ENCODE data around the gene KIZ. TPM values are rescaled to one million over a fixed set of nuclear protein-coding genes. Genes with fewer than 3 reads are reported as not detected.

The KIZ gene
- polyA plus RNA-seq, 3 donors from 2014 or later, result 14.2 to 20.7 (median 15.4) TPM

- Mint-ChIP-seq H3K9me3 (no peaks in the 10 kb centered on the region), H3K4me3 (no peak overlapping the region), H3K36me3 (peaks cover 24 to 47% (median 26%) of the 10 kb centered on the region in 3 donors), H3K27ac (no peak overlapping the region), H3K4me1 (no peaks in the 10 kb centered on the region), H3K27me3 (ENCODE audit: low read depth in 3 of 3) (peaks cover 0 to 6% (median 0%) of the 10 kb centered on the region in 3 donors)
- no peak for DNase-seq
These were observed 9.1 kb downstream of the KIZ start for GRCh38 chr20:21134883-21135493.

GRCh38 chr20:21136015-21136732 lies 10.3 kb downstream of the KIZ start:
- H3K4me3 Mint-ChIP-seq, result no peak overlapping the region
- peaks cover 0 to 6% (median 0%) of the 10 kb centered on the region in 3 donors for H3K27me3 Mint-ChIP-seq (ENCODE audit: low read depth in 3 of 3)
- peaks cover 26 to 47% (median 26%) of the 10 kb centered on the region in 3 donors for H3K36me3 Mint-ChIP-seq
- H3K9me3 Mint-ChIP-seq, result no peaks in the 10 kb centered on the region
- no peak for DNase-seq
- no peaks in the 10 kb centered on the region for H3K4me1 Mint-ChIP-seq
- no peak overlapping the region for H3K27ac Mint-ChIP-seq

- Mint-ChIP-seq H3K4me3 (no peak overlapping the region), H3K27ac (no peak overlapping the region), H3K9me3 (no peaks in the 10 kb centered on the region), H3K4me1 (no peaks in the 10 kb centered on the region), H3K27me3 (ENCODE audit: low read depth in 3 of 3) (peaks cover 0 to 4% (median 0%) of the 10 kb centered on the region in 3 donors), H3K36me3 (peaks cover 30 to 46% (median 30%) of the 10 kb centered on the region in 3 donors)
- DNase-seq, result no peak
These were observed 11.2 kb downstream of the KIZ start for GRCh38 chr20:21137078-21137477.

GRCh38 chr20:21139881-21140566 lies 14.1 kb downstream of the KIZ start:
- DNase-seq, result no peak
- Mint-ChIP-seq H3K36me3 (peaks cover 22 to 39% (median 23%) of the 10 kb centered on the region in 3 donors), H3K4me3 (no peak overlapping the region), H3K9me3 (no peaks in the 10 kb centered on the region), H3K4me1 (no peaks in the 10 kb centered on the region), H3K27ac (peak overlapping the region in 1 of 6 donors; percentile 36), H3K27me3 (ENCODE audit: low read depth in 3 of 3) (peaks cover 0 to 4% (median 0%) of the 10 kb centered on the region in 3 donors)

GRCh38 chr20:21141825-21142224 lies 15.9 kb downstream of the KIZ start:
- peaks cover 0 to 2% (median 0%) of the 10 kb centered on the region in 3 donors for H3K27me3 Mint-ChIP-seq (ENCODE audit: low read depth in 3 of 3)
- H3K9me3 Mint-ChIP-seq, result no peaks in the 10 kb centered on the region
- peaks cover 17 to 40% (median 20%) of the 10 kb centered on the region in 3 donors for H3K36me3 Mint-ChIP-seq
- no peaks in the 10 kb centered on the region for H3K4me1 Mint-ChIP-seq
- DNase-seq, result no peak
- H3K27ac Mint-ChIP-seq, result no peak overlapping the region
- no peak overlapping the region for H3K4me3 Mint-ChIP-seq

- Mint-ChIP-seq H3K9me3 (no peaks in the 10 kb centered on the region), H3K4me3 (no peak overlapping the region), H3K27ac (no peak overlapping the region), H3K27me3 (ENCODE audit: low read depth in 3 of 3) (no peaks in the 10 kb centered on the region), H3K36me3 (peaks cover 17 to 43% (median 20%) of the 10 kb centered on the region in 3 donors), H3K4me1 (no peaks in the 10 kb centered on the region)
- no peak for DNase-seq
These were observed 17.5 kb downstream of the KIZ start for GRCh38 chr20:21143194-21143890.

- no peak overlapping the region for H3K4me3 Mint-ChIP-seq
- H3K27ac Mint-ChIP-seq, result no peak overlapping the region
- no peaks in the 10 kb centered on the region for H3K9me3 Mint-ChIP-seq
- no peaks in the 10 kb centered on the region for H3K27me3 Mint-ChIP-seq (ENCODE audit: low read depth in 3 of 3)
- peaks cover 15 to 37% (median 20%) of the 10 kb centered on the region in 3 donors for H3K36me3 Mint-ChIP-seq
- DNase-seq, result no peak
- H3K4me1 Mint-ChIP-seq, result no peaks in the 10 kb centered on the region
These were observed 19.5 kb downstream of the KIZ start for GRCh38 chr20:21145424-21145823.

GRCh38 chr20:21146215-21146614 lies 20.3 kb downstream of the KIZ start:
- Mint-ChIP-seq H3K27me3 (ENCODE audit: low read depth in 3 of 3) (no peaks in the 10 kb centered on the region), H3K27ac (no peak overlapping the region), H3K36me3 (peaks cover 15 to 37% (median 20%) of the 10 kb centered on the region in 3 donors), H3K9me3 (no peaks in the 10 kb centered on the region), H3K4me3 (no peak overlapping the region), H3K4me1 (no peaks in the 10 kb centered on the region)
- DNase-seq, result no peak

GRCh38 chr20:21147593-21147992 lies 21.7 kb downstream of the KIZ start:
- Mint-ChIP-seq H3K9me3 (no peaks in the 10 kb centered on the region), H3K27ac (no peak overlapping the region), H3K4me1 (no peaks in the 10 kb centered on the region), H3K27me3 (ENCODE audit: low read depth in 3 of 3) (no peaks in the 10 kb centered on the region), H3K4me3 (no peak overlapping the region), H3K36me3 (peaks cover 10 to 29% (median 15%) of the 10 kb centered on the region in 3 donors)
- DNase-seq, result no peak

- no peak overlapping the region for H3K27ac Mint-ChIP-seq
- H3K4me1 Mint-ChIP-seq, result no peaks in the 10 kb centered on the region
- peaks cover 15 to 26% (median 16%) of the 10 kb centered on the region in 3 donors for H3K36me3 Mint-ChIP-seq
- no peaks in the 10 kb centered on the region for H3K9me3 Mint-ChIP-seq
- no peak for DNase-seq
- no peak overlapping the region for H3K4me3 Mint-ChIP-seq
- H3K27me3 Mint-ChIP-seq (ENCODE audit: low read depth in 3 of 3), result no peaks in the 10 kb centered on the region
These were observed 23.5 kb downstream of the KIZ start for GRCh38 chr20:21149344-21149743.

- H3K27me3 Mint-ChIP-seq (ENCODE audit: low read depth in 3 of 3), result no peaks in the 10 kb centered on the region
- H3K4me1 Mint-ChIP-seq, result no peaks in the 10 kb centered on the region
- H3K9me3 Mint-ChIP-seq, result no peaks in the 10 kb centered on the region
- DNase-seq, result no peak
- H3K36me3 Mint-ChIP-seq, result peaks cover 17 to 31% (median 29%) of the 10 kb centered on the region in 3 donors
- no peak overlapping the region for H3K27ac Mint-ChIP-seq
- no peak overlapping the region for H3K4me3 Mint-ChIP-seq
These were observed 25.9 kb downstream of the KIZ start for GRCh38 chr20:21151791-21152190.

GRCh38 chr20:21154692-21155091 lies 28.8 kb downstream of the KIZ start:
- Mint-ChIP-seq H3K4me3 (no peak overlapping the region), H3K9me3 (no peaks in the 10 kb centered on the region), H3K36me3 (peaks cover 4 to 24% (median 16%) of the 10 kb centered on the region in 3 donors), H3K27me3 (ENCODE audit: low read depth in 3 of 3) (no peaks in the 10 kb centered on the region), H3K4me1 (no peaks in the 10 kb centered on the region), H3K27ac (no peak overlapping the region)
- no peak for DNase-seq

- H3K27me3 Mint-ChIP-seq (ENCODE audit: low read depth in 3 of 3), result no peaks in the 10 kb centered on the region
- no peaks in the 10 kb centered on the region for H3K9me3 Mint-ChIP-seq
- peaks cover 7 to 28% (median 22%) of the 10 kb centered on the region in 3 donors for H3K36me3 Mint-ChIP-seq
- no peak overlapping the region for H3K27ac Mint-ChIP-seq
- H3K4me3 Mint-ChIP-seq, result no peak overlapping the region
- H3K4me1 Mint-ChIP-seq, result no peaks in the 10 kb centered on the region
- DNase-seq, result no peak
These were observed 29.4 kb downstream of the KIZ start for GRCh38 chr20:21155268-21155667.
